PFSK-1 (cell line): Measurements from ENCODE around the gene NDUFA5.

Experiments
- POLR2AphosphoS5 ChIP-seq: IDR thresholded peaks from 2 replicates; pipeline ENCODE4 v1.6.1; 2012; ENCODE audit warnings: low read depth, mild to moderate bottlenecking, control low read depth, low read length, moderate library complexity
- SIN3A ChIP-seq: IDR thresholded peaks from 2 replicates; pipeline ENCODE4 v1.6.1; 2012; ENCODE audit warnings: mild to moderate bottlenecking, low read length, moderate library complexity, borderline replicate concordance; ENCODE audit not compliant: insufficient read depth
- TF ChIP-seq, protein P1 (sequence below), 2 experiments: IDR thresholded peaks; 2 replicates each; pipeline versions ENCODE4 v1.6.1 to v1.8.0; 2011 to 2012; ENCODE audit warnings: low read depth in 2 of 2, low read length in 2 of 2, control low read depth in 1 of 2, inconsistent platforms in 1 of 2, mild to moderate bottlenecking in 1 of 2, moderate library complexity in 1 of 2; ENCODE audit not compliant: insufficient read depth in 1 of 2

DNA sequence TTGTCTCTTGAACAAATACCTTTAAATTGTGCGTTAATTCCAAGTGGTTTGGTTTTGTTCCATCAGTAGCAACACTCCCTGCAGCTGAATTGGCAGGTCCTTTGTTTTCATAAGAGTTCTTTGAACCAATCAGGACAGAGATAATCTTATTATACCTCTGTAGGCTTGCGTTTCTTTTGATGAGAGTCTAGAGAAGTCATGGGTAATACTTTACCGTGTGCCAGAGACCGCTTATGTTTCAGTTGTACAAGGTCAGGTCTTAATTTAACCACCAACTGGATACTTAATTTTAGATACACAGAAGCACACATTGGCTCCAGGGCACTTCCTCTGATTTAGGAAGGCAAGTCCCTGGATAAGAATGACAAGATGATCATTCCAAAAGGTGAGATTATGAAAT lies 43.9 kb upstream of the NDUFA5 start, which contains the start of gene ASB15:
- TF ChIP-seq POLR2AphosphoS5 (no peak), SIN3A (no peak)
- TF ChIP-seq, protein P1, sequence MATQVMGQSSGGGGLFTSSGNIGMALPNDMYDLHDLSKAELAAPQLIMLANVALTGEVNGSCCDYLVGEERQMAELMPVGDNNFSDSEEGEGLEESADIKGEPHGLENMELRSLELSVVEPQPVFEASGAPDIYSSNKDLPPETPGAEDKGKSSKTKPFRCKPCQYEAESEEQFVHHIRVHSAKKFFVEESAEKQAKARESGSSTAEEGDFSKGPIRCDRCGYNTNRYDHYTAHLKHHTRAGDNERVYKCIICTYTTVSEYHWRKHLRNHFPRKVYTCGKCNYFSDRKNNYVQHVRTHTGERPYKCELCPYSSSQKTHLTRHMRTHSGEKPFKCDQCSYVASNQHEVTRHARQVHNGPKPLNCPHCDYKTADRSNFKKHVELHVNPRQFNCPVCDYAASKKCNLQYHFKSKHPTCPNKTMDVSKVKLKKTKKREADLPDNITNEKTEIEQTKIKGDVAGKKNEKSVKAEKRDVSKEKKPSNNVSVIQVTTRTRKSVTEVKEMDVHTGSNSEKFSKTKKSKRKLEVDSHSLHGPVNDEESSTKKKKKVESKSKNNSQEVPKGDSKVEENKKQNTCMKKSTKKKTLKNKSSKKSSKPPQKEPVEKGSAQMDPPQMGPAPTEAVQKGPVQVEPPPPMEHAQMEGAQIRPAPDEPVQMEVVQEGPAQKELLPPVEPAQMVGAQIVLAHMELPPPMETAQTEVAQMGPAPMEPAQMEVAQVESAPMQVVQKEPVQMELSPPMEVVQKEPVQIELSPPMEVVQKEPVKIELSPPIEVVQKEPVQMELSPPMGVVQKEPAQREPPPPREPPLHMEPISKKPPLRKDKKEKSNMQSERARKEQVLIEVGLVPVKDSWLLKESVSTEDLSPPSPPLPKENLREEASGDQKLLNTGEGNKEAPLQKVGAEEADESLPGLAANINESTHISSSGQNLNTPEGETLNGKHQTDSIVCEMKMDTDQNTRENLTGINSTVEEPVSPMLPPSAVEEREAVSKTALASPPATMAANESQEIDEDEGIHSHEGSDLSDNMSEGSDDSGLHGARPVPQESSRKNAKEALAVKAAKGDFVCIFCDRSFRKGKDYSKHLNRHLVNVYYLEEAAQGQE (IDR thresholded peaks at IDR 0.05; ENCODE audit: insufficient read depth in 1 of 2, low read depth in 2 of 2, low read length in 2 of 2), result no peak
